Measurements from ENCODE around the gene ZNF239. TPM values are rescaled to one million over a fixed set of nuclear protein-coding genes. Genes with fewer than 3 reads are reported as not detected.
"Not testable (repeated sequence)": the region's sequence is repeated elsewhere in the genome, so short reads cannot be mapped to it uniquely, and the experiment has no call there.

The ZNF239 gene
- 1 to 10 TPM in 1 of 2 donors, under 1 TPM in 1; 0.41 to 1.8 TPM for total RNA-seq

- DNase-seq (ENCODE audit: low spot score in 2 of 2) (peak; percentile 75 to 88), ATAC-seq (peak; percentile 90 to 92)
- H3K27ac Mint-ChIP-seq: peak within 1 kb of the TSS; percentile 37 to 71
- peaks cover 23 to 37% of the 10 kb centered on the region in 2 donors for H3K9me3 Mint-ChIP-seq
- peaks cover 26 to 63% of the 10 kb centered on the region in 2 donors for H3K36me3 Mint-ChIP-seq
Observed at GRCh38 chr10:43574001-43574892, at the start of gene ZNF239. Gene ZNF239, minus strand, starts transcription at chr10:43574616. Its CDS starts 16,537 bp downstream, at chr10:43558079.

- Mint-ChIP-seq H3K27ac (peak overlapping the region in 1 of 2 donors; percentile 79), H3K9me3 (peaks cover 13 to 28% of the 10 kb centered on the region in 2 donors), H3K36me3 (peaks cover 9 to 24% of the 10 kb centered on the region in 2 donors)
- DNase-seq (ENCODE audit: low spot score in 2 of 2) (no peak), ATAC-seq (no peak)
Observed at GRCh38 chr10:43623351-43623750, 48.9 kb upstream of the ZNF239 start.

- DNase-seq (ENCODE audit: low spot score in 2 of 2) (no peak), ATAC-seq (no peak)
- H3K9me3 Mint-ChIP-seq: peaks cover 18 to 24% of the 10 kb centered on the region in 2 donors
- peaks cover 14 to 35% of the 10 kb centered on the region in 2 donors for H3K36me3 Mint-ChIP-seq
- no peak overlapping the region for H3K27ac Mint-ChIP-seq
Observed at GRCh38 chr10:43622038-43622437, 47.6 kb upstream of the ZNF239 start.

- ATAC-seq (no peak), DNase-seq (ENCODE audit: low spot score in 2 of 2) (no peak)
- H3K27ac Mint-ChIP-seq: no peak overlapping the region
- H3K9me3 Mint-ChIP-seq: peaks cover 36 to 45% of the 10 kb centered on the region in 2 donors
- peaks cover 40 to 61% of the 10 kb centered on the region in 2 donors for H3K36me3 Mint-ChIP-seq
Observed at GRCh38 chr10:43619368-43619767, 45.0 kb upstream of the ZNF239 start.

- Mint-ChIP-seq H3K9me3 (peaks cover 33 to 36% of the 10 kb centered on the region in 2 donors), H3K27ac (no peak overlapping the region), H3K36me3 (peaks cover 55 to 72% of the 10 kb centered on the region in 2 donors)
- DNase-seq (ENCODE audit: low spot score in 2 of 2): no peak
- ATAC-seq: no peak
Observed at GRCh38 chr10:43616697-43617370, 42.4 kb upstream of the ZNF239 start.

- ATAC-seq (no peak), DNase-seq (ENCODE audit: low spot score in 2 of 2) (no peak)
- Mint-ChIP-seq H3K27ac (no peak overlapping the region), H3K36me3 (peaks cover 73 to 95% of the 10 kb centered on the region in 2 donors), H3K9me3 (peaks cover 13 to 42% of the 10 kb centered on the region in 2 donors)
Observed at GRCh38 chr10:43610636-43611035, 36.2 kb upstream of the ZNF239 start.

GRCh38 chr10:43607199-43607573, 32.8 kb upstream of the ZNF239 start:
- Mint-ChIP-seq H3K27ac (peak overlapping the region; percentile 87 to 94), H3K36me3 (peaks cover 39 to 62% of the 10 kb centered on the region in 2 donors), H3K9me3 (peaks cover 5 to 32% of the 10 kb centered on the region in 2 donors)
- DNase-seq (ENCODE audit: low spot score in 2 of 2) (no peak), ATAC-seq (no peak)

GRCh38 chr10:43606323-43607198, 32.1 kb upstream of the ZNF239 start, which contains the start of gene ZNF485:
Gene ZNF485, plus strand, starts transcription at chr10:43606438. Its CDS starts 613 bp downstream, at chr10:43607051.
- H3K36me3 Mint-ChIP-seq: peaks cover 37 to 55% of the 10 kb centered on the region in 2 donors
- H3K9me3 Mint-ChIP-seq: peaks cover 5 to 36% of the 10 kb centered on the region in 2 donors
- peak within 1 kb of the TSS; percentile 87 to 94 for H3K27ac Mint-ChIP-seq

GRCh38 chr10:43605850-43606322, 31.5 kb upstream of the ZNF239 start:
- Mint-ChIP-seq H3K27ac (peak overlapping the region in 1 of 2 donors; percentile 87), H3K9me3 (peaks cover 5 to 33% of the 10 kb centered on the region in 2 donors), H3K36me3 (peaks cover 37 to 49% of the 10 kb centered on the region in 2 donors)
- DNase-seq (ENCODE audit: low spot score in 2 of 2) (no peak), ATAC-seq (peak; percentile 26 to 42)

More at GRCh38 chr10:43606323-43607198, 32.1 kb upstream of the ZNF239 start, which contains the start of gene ZNF485:
- peak; percentile 62 to 79 for DNase-seq (ENCODE audit: low spot score in 2 of 2)
- ATAC-seq: peak; percentile 90 to 96

- not testable (repeated sequence) for ATAC-seq; DNase-seq (ENCODE audit: low spot score in 2 of 2); H3K27ac Mint-ChIP-seq
- Mint-ChIP-seq H3K9me3 (peaks cover 5 to 24% of the 10 kb centered on the region in 2 donors), H3K36me3 (peaks cover 5 to 20% of the 10 kb centered on the region in 2 donors)
Observed at GRCh38 chr10:43601576-43601975, 27.2 kb upstream of the ZNF239 start.

GRCh38 chr10:43599333-43599732, 24.9 kb upstream of the ZNF239 start:
- no peak overlapping the region for H3K27ac Mint-ChIP-seq
- no peak for ATAC-seq
- peaks cover 0 to 23% of the 10 kb centered on the region in 2 donors for H3K9me3 Mint-ChIP-seq

GRCh38 chr10:43598446-43598845, 24.0 kb upstream of the ZNF239 start:
- Mint-ChIP-seq H3K36me3 (peaks cover 5 to 25% of the 10 kb centered on the region in 2 donors), H3K27ac (no peak overlapping the region), H3K9me3 (peaks cover 0 to 31% of the 10 kb centered on the region in 2 donors)
- ATAC-seq: no peak
- no peak for DNase-seq (ENCODE audit: low spot score in 2 of 2)

More at GRCh38 chr10:43599333-43599732, 24.9 kb upstream of the ZNF239 start:
- no peak for DNase-seq (ENCODE audit: low spot score in 2 of 2)
- peaks cover 2 to 16% of the 10 kb centered on the region in 2 donors for H3K36me3 Mint-ChIP-seq

- DNase-seq (ENCODE audit: low spot score in 2 of 2) (no peak), ATAC-seq (no peak)
- Mint-ChIP-seq H3K27ac (no peak overlapping the region), H3K36me3 (peaks cover 11 to 36% of the 10 kb centered on the region in 2 donors), H3K9me3 (peaks cover 3 to 31% of the 10 kb centered on the region in 2 donors)
Observed at GRCh38 chr10:43596546-43596945, 22.1 kb upstream of the ZNF239 start.

- peaks cover 15 to 36% of the 10 kb centered on the region in 2 donors for H3K36me3 Mint-ChIP-seq
- ATAC-seq (peak; percentile 88), DNase-seq (ENCODE audit: low spot score in 2 of 2) (peak; percentile 27 to 58)
- H3K9me3 Mint-ChIP-seq: peaks cover 3 to 33% of the 10 kb centered on the region in 2 donors
- peak overlapping the region; percentile 34 to 79 for H3K27ac Mint-ChIP-seq
Observed at GRCh38 chr10:43595739-43596298, 21.4 kb upstream of the ZNF239 start.

GRCh38 chr10:43594944-43595589, 20.7 kb upstream of the ZNF239 start:
- peaks cover 3 to 33% of the 10 kb centered on the region in 2 donors for H3K9me3 Mint-ChIP-seq
- peak overlapping the region; percentile 34 to 79 for H3K27ac Mint-ChIP-seq
- peaks cover 15 to 33% of the 10 kb centered on the region in 2 donors for H3K36me3 Mint-ChIP-seq
- ATAC-seq (peak; percentile 77 to 81), DNase-seq (ENCODE audit: low spot score in 2 of 2) (peak in 1 of 2 donors; percentile 22)

Measured in activated naive CD4-positive, alpha-beta T cell treated with anti-CD3 and anti-CD28 coated beads, Interleukin-2, amount 50 U/mL, for 72 hours (primary cell).